ENCODE measurements around the gene C19orf33. TPM values are rescaled to one million over a fixed set of nuclear protein-coding genes. Genes with fewer than 3 reads are reported as not detected.
A peak's percentile ranks its signal among the peaks of the same experiment; 100 is the strongest.

The C19orf33 gene
- total RNA-seq, 6 experiments from 2014 or later, result not detected

- TF ChIP-seq CTCF (IDR thresholded peaks at IDR 0.05), result no peak
- H3K9me3 Mint-ChIP-seq, result no peaks in the 10 kb centered on the region
- H3K4me3 Mint-ChIP-seq, result peak overlapping the region; percentile 51
- no peaks in the 10 kb centered on the region for H3K27me3 Mint-ChIP-seq (ENCODE audit: insufficient read depth)
- H3K27ac Mint-ChIP-seq, result peak overlapping the region; percentile 80
- peak; percentile 41 for DNase-seq
- peaks cover 22% of the 10 kb centered on the region for H3K4me1 Mint-ChIP-seq (ENCODE audit: low read depth)
- H3K36me3 Mint-ChIP-seq (ENCODE audit: low read depth), result no peaks in the 10 kb centered on the region
These were observed 26.5 kb upstream of the C19orf33 start for GRCh38 chr19:38277549-38277948.

GRCh38 chr19:38277969-38278680, 25.9 kb upstream of the C19orf33 start:
- Mint-ChIP-seq H3K27ac (peak overlapping the region; percentile 80), H3K4me1 (ENCODE audit: low read depth) (peaks cover 22% of the 10 kb centered on the region), H3K27me3 (ENCODE audit: insufficient read depth) (no peaks in the 10 kb centered on the region), H3K36me3 (ENCODE audit: low read depth) (no peaks in the 10 kb centered on the region), H3K9me3 (no peaks in the 10 kb centered on the region), H3K4me3 (peak overlapping the region; percentile 51)
- no peak for TF ChIP-seq CTCF (IDR thresholded peaks at IDR 0.05)
- DNase-seq, result peak; percentile 57

- H3K27me3 Mint-ChIP-seq (ENCODE audit: insufficient read depth), result no peaks in the 10 kb centered on the region
- no peaks in the 10 kb centered on the region for H3K36me3 Mint-ChIP-seq (ENCODE audit: low read depth)
- peak overlapping the region; percentile 80; the same call in 1 of the 2 replicates for H3K27ac Mint-ChIP-seq
- no peak overlapping the region for H3K4me3 Mint-ChIP-seq
- no peaks in the 10 kb centered on the region for H3K9me3 Mint-ChIP-seq
- no peak for DNase-seq
- TF ChIP-seq CTCF (IDR thresholded peaks at IDR 0.05), result no peak
- H3K4me1 Mint-ChIP-seq (ENCODE audit: low read depth), result peaks cover 22% of the 10 kb centered on the region
These were observed 25.3 kb upstream of the C19orf33 start for GRCh38 chr19:38278751-38279150.

- TF ChIP-seq CTCF (IDR thresholded peaks at IDR 0.05), result no peak
- H3K9me3 Mint-ChIP-seq, result no peaks in the 10 kb centered on the region
- DNase-seq, result no peak
- peaks cover 24% of the 10 kb centered on the region for H3K4me1 Mint-ChIP-seq (ENCODE audit: low read depth)
- H3K36me3 Mint-ChIP-seq (ENCODE audit: low read depth), result no peaks in the 10 kb centered on the region
- no peaks in the 10 kb centered on the region for H3K27me3 Mint-ChIP-seq (ENCODE audit: insufficient read depth)
- no peak overlapping the region for H3K4me3 Mint-ChIP-seq
- H3K27ac Mint-ChIP-seq, result no peak overlapping the region
These were observed 23.8 kb upstream of the C19orf33 start for GRCh38 chr19:38280030-38280921.

GRCh38 chr19:38281811-38282566, 22.1 kb upstream of the C19orf33 start:
- no peak for TF ChIP-seq CTCF (IDR thresholded peaks at IDR 0.05)
- Mint-ChIP-seq H3K27me3 (ENCODE audit: insufficient read depth) (no peaks in the 10 kb centered on the region), H3K4me3 (no peak overlapping the region), H3K9me3 (no peaks in the 10 kb centered on the region), H3K4me1 (ENCODE audit: low read depth) (peaks cover 33% of the 10 kb centered on the region), H3K36me3 (ENCODE audit: low read depth) (no peaks in the 10 kb centered on the region), H3K27ac (no peak overlapping the region)
- DNase-seq, result no peak

Measured in HFFc6 (cell line).